ENCODE measurements around the gene STEAP3. TPM values are rescaled to one million over a fixed set of nuclear protein-coding genes. Genes with fewer than 3 reads are reported as not detected.

The STEAP3 gene
- total RNA-seq, 1 donor from 2014 or later = 27.8 TPM

GRCh38 chr2:119254601-119255080, 31.0 kb downstream of the STEAP3 start:
- DNase-seq (ENCODE audit: low read depth) = no peak

GRCh38 chr2:119255760-119256581, 32.3 kb downstream of the STEAP3 start:
- no peak overlapping the region for H3K4me3 ChIP-seq (ENCODE audit: low read depth, low read length)
- peak; percentile 32 for DNase-seq (ENCODE audit: low read depth)
- no peak for TF ChIP-seq CTCF (conservative IDR thresholded peaks at IDR 0.05; ENCODE audit: low read depth, low read length)

More at GRCh38 chr2:119254601-119255080, 31.0 kb downstream of the STEAP3 start:
- H3K4me3 ChIP-seq (ENCODE audit: low read depth, low read length) = no peak overlapping the region
- TF ChIP-seq CTCF (conservative IDR thresholded peaks at IDR 0.05; ENCODE audit: low read depth, low read length) = no peak

- DNase-seq (ENCODE audit: low read depth) = no peak
- no peak overlapping the region for H3K4me3 ChIP-seq (ENCODE audit: low read depth, low read length)
- TF ChIP-seq CTCF (conservative IDR thresholded peaks at IDR 0.05; ENCODE audit: low read depth, low read length) = no peak
These were observed 32.9 kb downstream of the STEAP3 start for GRCh38 chr2:119256582-119256921.

GRCh38 chr2:119257198-119257597, 33.6 kb downstream of the STEAP3 start:
- H3K4me3 ChIP-seq (ENCODE audit: low read depth, low read length) = no peak overlapping the region
- no peak for TF ChIP-seq CTCF (conservative IDR thresholded peaks at IDR 0.05; ENCODE audit: low read depth, low read length)

GRCh38 chr2:119259296-119259860, 35.7 kb downstream of the STEAP3 start:
- no peak for DNase-seq (ENCODE audit: low read depth)
- no peak for TF ChIP-seq CTCF (conservative IDR thresholded peaks at IDR 0.05; ENCODE audit: low read depth, low read length)
- H3K4me3 ChIP-seq (ENCODE audit: low read depth, low read length) = no peak overlapping the region

More at GRCh38 chr2:119257198-119257597, 33.6 kb downstream of the STEAP3 start:
- DNase-seq (ENCODE audit: low read depth) = no peak

- no peak for TF ChIP-seq CTCF (conservative IDR thresholded peaks at IDR 0.05; ENCODE audit: low read depth, low read length)
- DNase-seq (ENCODE audit: low read depth) = no peak
- H3K4me3 ChIP-seq (ENCODE audit: low read depth, low read length) = no peak overlapping the region
These were observed 37.2 kb downstream of the STEAP3 start for GRCh38 chr2:119260646-119261492.
